Measurements from ENCODE around the gene IGSF6.

DNA sequence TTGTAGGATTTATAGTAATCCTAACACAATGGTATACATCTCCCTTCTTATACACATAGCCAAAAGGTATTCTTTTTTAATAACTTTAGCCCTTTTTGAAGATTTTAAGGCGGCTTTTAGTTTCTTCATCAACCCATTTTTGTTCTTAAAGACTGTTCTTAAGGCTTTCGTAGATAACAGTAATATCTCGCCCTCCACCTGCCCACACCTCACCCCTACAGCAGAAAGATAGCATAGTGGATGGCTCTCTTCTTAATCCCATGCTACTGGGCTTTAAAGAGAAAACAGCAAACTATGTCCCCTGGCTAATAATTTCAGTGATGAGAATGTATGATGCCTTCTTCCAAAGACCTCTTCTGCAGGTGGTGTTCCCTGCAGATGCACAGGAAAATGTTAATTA lies 8.6 kb downstream of the IGSF6 start:
- TF ChIP-seq SIX4 (CRISPR knock-in tag; IDR thresholded peaks at IDR 0.05): no peak
- TF ChIP-seq NR2F6 (IDR thresholded peaks at IDR 0.05): no peak
- TF ChIP-seq NR2F6 (CRISPR knock-in tag; IDR thresholded peaks at IDR 0.05): no peak
- TF ChIP-seq NFE2L1 (CRISPR knock-in tag; IDR thresholded peaks at IDR 0.05; ENCODE audit: borderline replicate concordance): no peak
- no peak for TF ChIP-seq HHEX (CRISPR knock-in tag; IDR thresholded peaks at IDR 0.05)
- TF ChIP-seq REPIN1 (CRISPR knock-in tag; IDR thresholded peaks at IDR 0.05; ENCODE audit: borderline replicate concordance, low read depth): no peak
- no peak for TF ChIP-seq EZH2 (conservative IDR thresholded peaks at IDR 0.05; ENCODE audit: low read depth, low read length)
- no peak for TF ChIP-seq RAD21 (CRISPR knock-in tag; IDR thresholded peaks at IDR 0.05)
- TF ChIP-seq, protein P1, sequence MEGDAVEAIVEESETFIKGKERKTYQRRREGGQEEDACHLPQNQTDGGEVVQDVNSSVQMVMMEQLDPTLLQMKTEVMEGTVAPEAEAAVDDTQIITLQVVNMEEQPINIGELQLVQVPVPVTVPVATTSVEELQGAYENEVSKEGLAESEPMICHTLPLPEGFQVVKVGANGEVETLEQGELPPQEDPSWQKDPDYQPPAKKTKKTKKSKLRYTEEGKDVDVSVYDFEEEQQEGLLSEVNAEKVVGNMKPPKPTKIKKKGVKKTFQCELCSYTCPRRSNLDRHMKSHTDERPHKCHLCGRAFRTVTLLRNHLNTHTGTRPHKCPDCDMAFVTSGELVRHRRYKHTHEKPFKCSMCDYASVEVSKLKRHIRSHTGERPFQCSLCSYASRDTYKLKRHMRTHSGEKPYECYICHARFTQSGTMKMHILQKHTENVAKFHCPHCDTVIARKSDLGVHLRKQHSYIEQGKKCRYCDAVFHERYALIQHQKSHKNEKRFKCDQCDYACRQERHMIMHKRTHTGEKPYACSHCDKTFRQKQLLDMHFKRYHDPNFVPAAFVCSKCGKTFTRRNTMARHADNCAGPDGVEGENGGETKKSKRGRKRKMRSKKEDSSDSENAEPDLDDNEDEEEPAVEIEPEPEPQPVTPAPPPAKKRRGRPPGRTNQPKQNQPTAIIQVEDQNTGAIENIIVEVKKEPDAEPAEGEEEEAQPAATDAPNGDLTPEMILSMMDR (CRISPR knock-in tag; IDR thresholded peaks at IDR 0.05): no peak
- no peak for TF ChIP-seq EP300 (IDR thresholded peaks at IDR 0.05; ENCODE audit: low read depth in 2 of 2, low read length in 2 of 2)
- no peak for TF ChIP-seq EP300 (CRISPR knock-in tag; IDR thresholded peaks at IDR 0.05; ENCODE audit: borderline replicate concordance)
- no peak for TF ChIP-seq JUND (CRISPR knock-in tag; IDR thresholded peaks at IDR 0.05)
- TF ChIP-seq TP53 (CRISPR knock-in tag; conservative IDR thresholded peaks at IDR 0.05): no peak
- no peak for TF ChIP-seq IRX3 (CRISPR knock-in tag; IDR thresholded peaks at IDR 0.05; ENCODE audit: borderline replicate concordance, low read depth)
- TF ChIP-seq ZEB1 (IDR thresholded peaks at IDR 0.05; ENCODE audit: insufficient replicate concordance, low read depth): no peak
- TF ChIP-seq, protein P2, sequence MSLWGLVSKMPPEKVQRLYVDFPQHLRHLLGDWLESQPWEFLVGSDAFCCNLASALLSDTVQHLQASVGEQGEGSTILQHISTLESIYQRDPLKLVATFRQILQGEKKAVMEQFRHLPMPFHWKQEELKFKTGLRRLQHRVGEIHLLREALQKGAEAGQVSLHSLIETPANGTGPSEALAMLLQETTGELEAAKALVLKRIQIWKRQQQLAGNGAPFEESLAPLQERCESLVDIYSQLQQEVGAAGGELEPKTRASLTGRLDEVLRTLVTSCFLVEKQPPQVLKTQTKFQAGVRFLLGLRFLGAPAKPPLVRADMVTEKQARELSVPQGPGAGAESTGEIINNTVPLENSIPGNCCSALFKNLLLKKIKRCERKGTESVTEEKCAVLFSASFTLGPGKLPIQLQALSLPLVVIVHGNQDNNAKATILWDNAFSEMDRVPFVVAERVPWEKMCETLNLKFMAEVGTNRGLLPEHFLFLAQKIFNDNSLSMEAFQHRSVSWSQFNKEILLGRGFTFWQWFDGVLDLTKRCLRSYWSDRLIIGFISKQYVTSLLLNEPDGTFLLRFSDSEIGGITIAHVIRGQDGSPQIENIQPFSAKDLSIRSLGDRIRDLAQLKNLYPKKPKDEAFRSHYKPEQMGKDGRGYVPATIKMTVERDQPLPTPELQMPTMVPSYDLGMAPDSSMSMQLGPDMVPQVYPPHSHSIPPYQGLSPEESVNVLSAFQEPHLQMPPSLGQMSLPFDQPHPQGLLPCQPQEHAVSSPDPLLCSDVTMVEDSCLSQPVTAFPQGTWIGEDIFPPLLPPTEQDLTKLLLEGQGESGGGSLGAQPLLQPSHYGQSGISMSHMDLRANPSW (CRISPR knock-in tag; IDR thresholded peaks at IDR 0.05; ENCODE audit: borderline replicate concordance): no peak
